BJ (cell line): Measurements from ENCODE around the gene SYCP2L. TPM values are rescaled to one million over a fixed set of nuclear protein-coding genes. Genes with fewer than 3 reads are reported as not detected.
"Not testable (repeated sequence)": the region's sequence is repeated elsewhere in the genome, so short reads cannot be mapped to it uniquely, and the experiment has no call there.

Experiments used
- CTCF ChIA-PET: fragments of 350-600 bp; formaldehyde crosslinking; extraction: SDS; loops from one replicate; lab custom pipeline; 2021; ENCODE audit warnings: antibody characterized with exemption, inconsistent platforms; lab: Yijun Ruan, JAX
- POLR2A ChIA-PET: fragments of 300-600 bp; sonication (Branson Sonifier 250); formaldehyde crosslinking; extraction: SDS; loops from one replicate; lab custom pipeline; 2021; ENCODE audit warnings: antibody characterized with exemption; lab: Charles Lee
- DNase-seq: peaks from one replicate; pipeline ENCODE4 v3.0.0-alpha.2; 2011; ENCODE audit warnings: low read depth
- H3K27me3 ChIP-seq: 2 replicates; pipeline ENCODE4 v1.6.0; 2011; ENCODE audit warnings: low read length; ENCODE audit not compliant: control insufficient read depth, insufficient read depth
- H3K36me3 ChIP-seq: 2 replicates; pipeline ENCODE4 v1.5.1; 2011; ENCODE audit warnings: low read length; ENCODE audit not compliant: control insufficient read depth, insufficient read depth
- H3K4me3 ChIP-seq: 2 replicates; pipeline ENCODE4 v1.5.1; 2011; ENCODE audit warnings: low read depth, mild to moderate bottlenecking, control low read depth, low read length
- polyA plus RNA-seq: library from polyadenylated mRNA; depleted of rRNA; stranded (reverse); fragments of >200 nt; gene quantifications from 2 replicates; pipeline ENCODE4 v1.2.3, GENCODE V29; 2011
- TF ChIP-seq, protein P1 (sequence below): IDR thresholded peaks from 2 replicates; pipeline ENCODE4 v1.5.1; 2011; ENCODE audit warnings: low read depth, mild to moderate bottlenecking, control low read depth, inconsistent platforms, low read length, moderate library complexity; ENCODE audit not compliant: insufficient read depth

The SYCP2L gene
- polyA plus RNA-seq, 1 experiment = 0.04 TPM

DNA sequence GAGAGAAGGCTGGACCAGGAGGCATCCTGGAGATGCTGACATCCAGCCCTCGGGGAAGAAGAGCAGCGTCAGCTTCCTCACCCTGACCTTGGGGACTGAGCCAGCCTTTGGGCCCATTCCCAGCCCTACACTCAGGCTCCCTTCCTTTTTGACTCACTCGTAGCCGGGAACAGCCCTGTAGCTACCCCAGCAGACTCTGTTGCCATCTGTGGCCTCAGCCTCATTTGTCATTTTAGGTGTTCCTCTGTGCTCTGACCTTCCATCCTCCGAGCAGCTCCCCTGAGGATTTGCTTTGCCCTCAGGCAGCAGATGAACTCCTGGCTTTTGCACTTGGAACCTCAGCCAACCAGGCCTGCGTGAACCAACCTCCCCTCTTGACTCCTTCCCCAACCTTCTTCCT is 89.7 kb downstream of the SYCP2L start:
- ChIA-PET POLR2A (no interaction called here), CTCF (no interaction called here)
- H3K27me3 ChIP-seq = no peaks in the 10 kb centered on the region
- DNase-seq = no peak
- no peak overlapping the region for H3K4me3 ChIP-seq
- TF ChIP-seq, protein P1, sequence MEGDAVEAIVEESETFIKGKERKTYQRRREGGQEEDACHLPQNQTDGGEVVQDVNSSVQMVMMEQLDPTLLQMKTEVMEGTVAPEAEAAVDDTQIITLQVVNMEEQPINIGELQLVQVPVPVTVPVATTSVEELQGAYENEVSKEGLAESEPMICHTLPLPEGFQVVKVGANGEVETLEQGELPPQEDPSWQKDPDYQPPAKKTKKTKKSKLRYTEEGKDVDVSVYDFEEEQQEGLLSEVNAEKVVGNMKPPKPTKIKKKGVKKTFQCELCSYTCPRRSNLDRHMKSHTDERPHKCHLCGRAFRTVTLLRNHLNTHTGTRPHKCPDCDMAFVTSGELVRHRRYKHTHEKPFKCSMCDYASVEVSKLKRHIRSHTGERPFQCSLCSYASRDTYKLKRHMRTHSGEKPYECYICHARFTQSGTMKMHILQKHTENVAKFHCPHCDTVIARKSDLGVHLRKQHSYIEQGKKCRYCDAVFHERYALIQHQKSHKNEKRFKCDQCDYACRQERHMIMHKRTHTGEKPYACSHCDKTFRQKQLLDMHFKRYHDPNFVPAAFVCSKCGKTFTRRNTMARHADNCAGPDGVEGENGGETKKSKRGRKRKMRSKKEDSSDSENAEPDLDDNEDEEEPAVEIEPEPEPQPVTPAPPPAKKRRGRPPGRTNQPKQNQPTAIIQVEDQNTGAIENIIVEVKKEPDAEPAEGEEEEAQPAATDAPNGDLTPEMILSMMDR = no peak
- H3K36me3 ChIP-seq = no peaks in the 10 kb centered on the region

DNA sequence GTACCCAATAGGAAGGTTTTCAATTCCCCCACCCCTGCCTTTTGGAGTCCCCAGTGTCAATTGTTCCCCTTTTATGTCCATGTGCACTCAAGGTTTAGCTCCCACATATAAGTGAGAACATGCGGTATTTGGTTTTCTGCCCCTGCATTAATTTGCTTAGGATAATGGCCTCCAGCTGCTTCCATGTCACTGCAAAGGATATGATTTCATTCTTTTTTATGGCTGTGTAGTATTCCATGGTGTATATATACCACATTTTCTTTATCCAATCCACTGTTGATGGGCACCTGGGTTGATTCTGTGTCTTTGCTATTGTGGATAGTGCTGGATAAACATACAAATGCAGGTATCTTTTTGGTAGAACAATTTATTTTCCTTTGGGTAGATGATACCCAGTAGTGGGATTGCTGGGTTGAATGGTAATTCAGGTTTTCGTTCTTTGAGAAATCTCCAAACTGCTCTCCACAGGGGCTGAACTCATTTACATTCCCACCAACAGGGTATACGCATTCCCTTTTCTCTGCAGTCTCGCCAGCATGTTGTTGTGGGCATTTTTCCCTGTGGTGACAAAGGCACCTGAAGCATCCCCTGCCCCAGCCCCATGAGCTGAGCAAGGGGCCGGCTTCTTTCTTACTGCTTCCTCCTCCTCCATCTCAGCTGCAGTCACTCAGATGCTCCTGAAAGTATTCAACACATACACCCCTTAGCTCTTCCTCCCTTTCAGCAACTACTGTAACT is 90.5 kb downstream of the SYCP2L start:
- TF ChIP-seq, protein P1 = no peak

DNA sequence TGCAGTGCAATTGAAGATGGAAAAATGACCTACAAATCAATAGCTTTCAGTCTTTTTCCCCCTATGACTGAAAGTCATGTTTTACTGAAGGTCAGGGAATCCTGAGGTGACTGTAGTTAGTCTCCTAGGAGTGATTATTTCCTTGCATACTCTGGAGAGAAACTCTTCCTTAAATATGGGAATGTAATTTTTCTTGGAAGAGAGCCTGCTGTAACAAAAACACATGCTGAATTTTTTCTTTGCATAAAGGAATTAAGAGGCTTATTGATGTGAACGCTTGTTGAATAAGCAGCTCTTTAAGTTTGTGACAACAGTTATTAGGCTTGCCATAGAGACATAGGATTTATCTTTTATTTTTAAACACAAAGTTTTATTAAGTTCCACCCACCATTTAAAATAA is 92.8 kb downstream of the SYCP2L start:
- DNase-seq = no peak
- TF ChIP-seq, protein P1 = no peak

More for the DNA sequence above, 90.5 kb downstream of the SYCP2L start:
- POLR2A ChIA-PET = no interaction called here
- DNase-seq = no peak
- no peaks in the 10 kb centered on the region for H3K27me3 ChIP-seq
- CTCF ChIA-PET = no interaction called here
- H3K4me3 ChIP-seq = no peak overlapping the region
- no peaks in the 10 kb centered on the region for H3K36me3 ChIP-seq

DNA sequence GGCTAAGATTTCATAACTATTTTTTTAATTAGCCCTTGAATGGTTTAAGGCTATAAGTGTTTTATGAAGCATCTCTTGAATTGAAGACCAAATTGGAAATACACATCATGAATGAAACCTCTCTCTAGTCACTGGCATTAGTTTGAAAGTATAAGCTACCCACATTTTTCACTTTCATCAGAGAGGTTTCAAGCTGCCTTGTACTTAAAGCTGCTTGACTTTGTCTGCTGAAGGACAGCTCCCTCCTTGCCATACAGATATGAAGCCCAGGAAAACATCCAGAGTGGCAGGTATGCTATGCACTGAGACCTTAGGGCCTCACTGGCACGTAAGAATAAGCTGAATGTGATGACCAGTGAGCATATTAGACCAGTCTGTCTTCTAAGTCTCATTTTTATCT is 94.6 kb downstream of the SYCP2L start:
- ChIA-PET CTCF (interaction anchor here (0.7 to 1.2 kb wide), 3 partner anchors 47 to 515 kb away, joined by 3 read pairs; no protein-coding TSS in a partner anchor), POLR2A (no interaction called here)
- TF ChIP-seq, protein P1 = no peak
- DNase-seq = no peak
- H3K4me3 ChIP-seq = no peak overlapping the region
- no peaks in the 10 kb centered on the region for H3K36me3 ChIP-seq
- no peaks in the 10 kb centered on the region for H3K27me3 ChIP-seq

More for the DNA sequence above, 92.8 kb downstream of the SYCP2L start:
- no peak overlapping the region for H3K4me3 ChIP-seq
- H3K36me3 ChIP-seq = no peaks in the 10 kb centered on the region
- no peaks in the 10 kb centered on the region for H3K27me3 ChIP-seq
- CTCF ChIA-PET = interaction anchor here (0.6 to 0.9 kb wide), 3 partner anchors 10 to 63 kb away, joined by 3 to 4 read pairs (median 3); no protein-coding TSS in a partner anchor
- POLR2A ChIA-PET = no interaction called here

DNA sequence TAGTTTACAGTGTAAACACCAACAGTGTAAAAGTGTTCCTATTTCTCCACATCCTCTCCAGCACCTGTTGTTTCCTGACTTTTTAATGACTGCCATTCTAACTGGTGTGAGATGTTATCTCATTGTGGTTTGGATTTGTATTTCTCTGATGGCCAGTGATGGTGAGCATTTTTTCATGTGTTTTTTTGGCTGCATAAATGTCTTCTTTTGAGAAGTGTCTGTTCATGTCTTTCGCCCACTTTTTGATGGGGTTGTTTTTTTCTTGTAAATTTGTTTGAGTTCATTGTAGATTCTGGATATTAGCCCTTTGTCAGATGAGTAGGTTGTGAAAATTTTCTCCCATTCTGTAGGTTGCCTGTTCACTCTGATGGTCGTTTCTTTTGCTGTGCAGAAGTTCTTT is 98.1 kb downstream of the SYCP2L start:
- H3K36me3 ChIP-seq, H3K27me3 ChIP-seq, DNase-seq, POLR2A ChIA-PET, CTCF ChIA-PET, H3K4me3 ChIP-seq: not testable (repeated sequence)
